Endothelial cell of umbilical vein (primary cell): ENCODE measurements around the gene COTL1.

Experiments
- EZH2 ChIP-seq: IDR thresholded peaks from 2 replicates; pipeline ENCODE4 v1.6.1; 2012; ENCODE audit warnings: borderline replicate concordance, low read depth, mild to moderate bottlenecking, moderate library complexity, low read length, inconsistent platforms; ENCODE audit not compliant: severe bottlenecking
- POLR2A ChIP-seq: IDR thresholded peaks from 2 replicates; pipeline ENCODE4 v1.6.1; 2012; ENCODE audit warnings: low read depth, mild to moderate bottlenecking, control low read depth, low read length

DNA sequence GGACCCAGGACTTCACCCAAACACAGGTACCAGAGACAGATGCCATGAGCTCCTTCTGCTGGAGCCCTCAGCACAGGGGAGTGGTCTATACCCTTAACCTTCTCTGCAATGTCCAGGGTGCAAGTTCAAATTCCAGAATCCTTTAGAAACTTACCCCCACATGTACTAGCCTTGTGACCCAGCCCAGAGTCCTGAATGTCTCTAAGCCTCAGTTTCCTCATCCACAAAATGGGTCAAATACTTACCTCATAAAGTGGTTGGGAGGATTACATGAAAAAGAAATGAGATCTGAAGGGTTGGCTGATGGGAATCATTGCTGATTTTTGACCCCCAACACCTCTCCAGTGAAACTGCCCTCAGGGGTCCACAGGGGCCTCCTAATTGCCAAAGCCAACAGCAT is 21.7 kb downstream of the COTL1 start:
- TF ChIP-seq EZH2 (no peak), POLR2A (no peak)
